Transverse colon (tissue), 4 donors: ENCODE results near the gene PPP1R14D. TPM values are rescaled to one million over a fixed set of nuclear protein-coding genes. Genes with fewer than 3 reads are reported as not detected.

Source experiments
- DNase-seq: peaks from one replicate; pipeline ENCODE4 v3.0.0-alpha.2; 2019
- H3K27ac ChIP-seq, 4 donors: fragments of 200-600 bp; sonication (generic); 2 replicates each; pipeline ENCODE4 v1.5.1; 2016 to 2018; ENCODE audit warnings: inconsistent platforms in 4 of 4
- H3K27me3 ChIP-seq: fragments of 200-600 bp; sonication (generic); 2 replicates; pipeline ENCODE4 v1.5.1; 2017; ENCODE audit warnings: inconsistent platforms
- H3K36me3 ChIP-seq, 4 donors: fragments of 200-600 bp; sonication (generic); 2 replicates each; pipeline ENCODE4 v1.5.1; 2017 to 2019; ENCODE audit warnings: inconsistent platforms in 4 of 4
- H3K4me1 ChIP-seq, 4 donors: fragments of 200-600 bp; sonication (generic); 2 replicates each; pipeline ENCODE4 v1.5.1; 2017 to 2020; ENCODE audit warnings: inconsistent platforms in 4 of 4
- H3K4me3 ChIP-seq, 4 donors: fragments of 200-600 bp; sonication (generic); 1 replicate in 1 of 4; 2 replicates in 3 of 4; pipeline versions ENCODE4 v1.5.1 to v1.6.1; 2017 to 2019; ENCODE audit warnings: inconsistent platforms in 4 of 4
- H3K9me3 ChIP-seq, 2 donors: fragments of 200-600 bp; sonication (generic); 2 replicates each; pipeline ENCODE4 v1.5.1; 2017 to 2019; ENCODE audit warnings: inconsistent platforms in 2 of 2
- CTCF ChIP-seq, 5 experiments: fragments of 200-600 bp in 3 of 5; fragments of 450-650 bp in 2 of 5; sonication (generic) in 3 of 5; IDR thresholded peaks; 1 replicate in 2 of 5; 2 replicates in 3 of 5; pipeline ENCODE4 v1.5.1; 2016 to 2017; ENCODE audit warnings: antibody characterized with exemption in 5 of 5, inconsistent platforms in 3 of 5, mild to moderate bottlenecking in 2 of 5, moderate library complexity in 1 of 5
- EP300 ChIP-seq: sonication (generic); formaldehyde crosslinking; IDR thresholded peaks from one replicate; pipeline ENCODE4 v1.6.1; 2017; ENCODE audit warnings: antibody characterized with exemption, low read depth
- POLR2A ChIP-seq: fragments of 450-650 bp; IDR thresholded peaks from one replicate; pipeline ENCODE4 v1.6.1; 2016; ENCODE audit warnings: antibody characterized with exemption, mild to moderate bottlenecking, moderate library complexity
- POLR2AphosphoS5 ChIP-seq, 3 donors: sonication (generic); formaldehyde crosslinking; IDR thresholded peaks; one replicate each; pipeline ENCODE4 v1.6.1; 2016; ENCODE audit warnings: antibody characterized with exemption in 3 of 3
- WGBS, 2 donors: methylation state at CpG; one replicate each; pipeline ENCODE4 v1.1.5; 2018; ENCODE audit warnings: low coverage in 1 of 2; 5-methylcytosine and 5-hydroxymethylcytosine counted together
- in situ Hi-C, 4 donors: fragments of 200-750 bp; cut with MboI; loops; one replicate each; pipeline versions ENCODE4 v1.15.0 to v1.15.1; 2017; ENCODE audit warnings: low sequenced_read_pairs in 3 of 4, low pct_ligation_motif_present in 1 of 4, low pct_unique_long_range_greater_than_20kb in 1 of 4
- intact Hi-C: fragments of 100-400 bp; cut with DNase I; formaldehyde crosslinking; loops from one replicate; pipeline ENCODE4 v1.15.1; 2023; ENCODE audit warnings: low total_unique reads
- total RNA-seq, 4 donors: library from RNA; depleted of rRNA; stranded (reverse); fragments of >200 nt; gene quantifications; one replicate each; pipeline ENCODE4 v1.1.0, GENCODE V29; 2016

PPP1R14D gene
- total RNA-seq, 4 donors from 2014 or later = 19.5 to 256 (median 144) TPM

- H3K36me3 ChIP-seq = no peaks in the 10 kb centered on the region
Measured at GRCh38 chr15:40873694-40874561, 45.4 kb upstream of the PPP1R14D start, which contains the start of gene RHOV. RHOV (minus strand) TSS chr15:40874234; CDS start chr15:40874139, 95 bp downstream.

GRCh38 chr15:40872791-40873693 is 44.5 kb upstream of the PPP1R14D start:
- Histone ChIP-seq H3K4me1 (peaks cover 4 to 36% (median 24%) of the 10 kb centered on the region in 4 donors), H3K27ac (peak overlapping the region in 3 of 4 donors; percentile 66 to 90 (median 77)), H3K4me3 (peak overlapping the region in 3 of 4 donors; percentile 37 to 67 (median 59)), H3K27me3 (peaks cover 7% of the 10 kb centered on the region), H3K9me3 (no peaks in the 10 kb centered on the region), H3K36me3 (no peaks in the 10 kb centered on the region)
- TF ChIP-seq POLR2A = no peak
- no peak for TF ChIP-seq EP300
- TF ChIP-seq CTCF (IDR thresholded peaks at IDR 0.05) = no peak
- TF ChIP-seq POLR2AphosphoS5 (IDR thresholded peaks at IDR 0.05) = no peak
- intact Hi-C loops (no loop called here), in situ Hi-C loops (no loop called here)
- DNase-seq = no peak
- 67% methylated on average over 33 of the region's 33 CpGs; no CpG with 5 or more reads in 1 of the 2 donors for WGBS, 2 donors

More at GRCh38 chr15:40873694-40874561, 45.4 kb upstream of the PPP1R14D start, which contains the start of gene RHOV:
- Histone ChIP-seq H3K27ac (peak within 1 kb of the TSS; percentile 63 to 90 (median 72)), H3K9me3 (no peaks in the 10 kb centered on the region), H3K4me3 (peak within 1 kb of the TSS; percentile 20 to 67 (median 48)), H3K4me1 (peaks cover 4 to 40% (median 26%) of the 10 kb centered on the region in 4 donors), H3K27me3 (peaks cover 7% of the 10 kb centered on the region)
- TF ChIP-seq POLR2A (peak; percentile 49), CTCF (IDR thresholded peaks at IDR 0.05) (peak in 3 of 5 experiments; percentile 29 to 40 (median 30)), POLR2AphosphoS5 (IDR thresholded peaks at IDR 0.05) (peak; percentile 75 to 82 (median 81)), EP300 (no peak)
- intact Hi-C loops (no loop called here), in situ Hi-C loops (no loop called here)
- DNase-seq = peak; percentile 85
- 0 to 1% methylated on average over 11 to 42 of the region's 74 CpGs for WGBS, 2 donors

- peak; percentile 77 for DNase-seq
- Histone ChIP-seq H3K9me3 (no peaks in the 10 kb centered on the region), H3K4me1 (peaks cover 4 to 36% (median 24%) of the 10 kb centered on the region in 4 donors), H3K4me3 (no peak overlapping the region), H3K27me3 (peaks cover 7% of the 10 kb centered on the region), H3K36me3 (no peaks in the 10 kb centered on the region), H3K27ac (peak overlapping the region; percentile 18 to 90 (median 72))
- 51 to 55% methylated on average over 4 to 13 of the region's 13 CpGs for WGBS, 2 donors
- intact Hi-C loops (no loop called here), in situ Hi-C loops (no loop called here)
- TF ChIP-seq CTCF (IDR thresholded peaks at IDR 0.05) = no peak
- no peak for TF ChIP-seq POLR2AphosphoS5 (IDR thresholded peaks at IDR 0.05)
- TF ChIP-seq EP300 = no peak
- TF ChIP-seq POLR2A = no peak
Measured at GRCh38 chr15:40871749-40872617, 43.5 kb upstream of the PPP1R14D start.
